GM12878 (cell line): Measurements from ENCODE around the gene PROM1.

ENCODE experiments used
- BHLHE40 ChIP-seq, 2 experiments: fragments of 450-650 bp in 1 of 2; IDR thresholded peaks; 2 replicates each; pipeline ENCODE4 v1.6.1; 2011 to 2017; ENCODE audit warnings: low read depth in 2 of 2, borderline replicate concordance in 1 of 2, improper control_type of control experiment in 1 of 2, low read length in 1 of 2, mild to moderate bottlenecking in 1 of 2
- RBBP5 ChIP-seq: fragments of 200-600 bp; sonication (generic); conservative IDR thresholded peaks from 2 replicates; pipeline ENCODE4 v1.6.1; 2016
- TCF12 ChIP-seq: IDR thresholded peaks from 2 replicates; pipeline ENCODE4 v1.6.1; 2011; ENCODE audit warnings: low read depth, mild to moderate bottlenecking, low read length
- ZNF274 ChIP-seq: IDR thresholded peaks from one replicate; pipeline ENCODE4 v1.8.0; 2011; ENCODE audit not compliant: insufficient read length, insufficient read depth

GRCh38 chr4:16126714-16127113 is 42.9 kb upstream of the PROM1 start:
- TF ChIP-seq TCF12 = no peak
- TF ChIP-seq ZNF274 = no peak
- no peak for TF ChIP-seq RBBP5
- TF ChIP-seq BHLHE40 (IDR thresholded peaks at IDR 0.05; ENCODE audit: borderline replicate concordance in 1 of 2, low read depth in 2 of 2, low read length in 1 of 2) = no peak
